ENCODE data around the gene MS4A6A. TPM values are rescaled to one million over a fixed set of nuclear protein-coding genes. Genes with fewer than 3 reads are reported as not detected.

MS4A6A gene
- total and polyA plus RNA-seq, 9 of the 15 experiments (the other 6 are each of a cell fraction or from before 2014, with no cell fraction given): 0.57 to 9.5 (median 4.2) TPM

GRCh38 chr11:60222141-60222540 is 39.3 kb upstream of the MS4A6A start:
- POLR2A ChIA-PET: no interaction called here
- Histone ChIP-seq H3K9ac (ENCODE audit: insufficient read depth in 1 of 2, low read depth in 2 of 2, low read length in 2 of 2) (no peak overlapping the region), H3K27me3 (ENCODE audit: control insufficient read depth in 2 of 2, insufficient read depth in 2 of 2, low read length in 2 of 2) (no peaks in the 10 kb centered on the region), H2AFZ (ENCODE audit: low read depth, low read length) (peak overlapping the region; percentile 28), H3K79me2 (ENCODE audit: control insufficient read depth, insufficient read depth, low read length) (no peaks in the 10 kb centered on the region), H4K20me1 (replicated peaks; ENCODE audit: control insufficient read depth, insufficient read depth, low read length) (no peaks in the 10 kb centered on the region), H3K4me1 (replicated peaks in 1 of 2; ENCODE audit: control insufficient read depth in 2 of 2, insufficient read depth in 2 of 2, low read length in 2 of 2) (peaks cover 0 to 10% of the 10 kb centered on the region in 2 experiments; a peak in 2 of 5 replicates), H3K9me1 (ENCODE audit: control insufficient read depth, insufficient read depth, low read length) (no peaks in the 10 kb centered on the region), H3K27ac (ENCODE audit: extremely low read depth, low read depth, low read length) (no peak overlapping the region; the same call in 2 of the 3 replicates), H3K4me3 (no peak overlapping the region), H3K4me2 (ENCODE audit: insufficient read depth, low read length) (no peak overlapping the region), H3K9me3 (replicated peaks; ENCODE audit: control insufficient read depth, insufficient read depth, low read depth, low read length) (no peaks in the 10 kb centered on the region), H3K36me3 (ENCODE audit: control insufficient read depth, insufficient read depth, low read length) (no peaks in the 10 kb centered on the region)
- ATAC-seq (no peak), DNase-seq (ENCODE audit: extremely low read depth in 1 of 4, low spot score in 3 of 4) (no peak), FAIRE-seq (no peak)
- BruUV-seq (replicated peaks): no TSS peak
- 17% methylated on average over 4 of the region's 4 CpGs for WGBS (ENCODE audit: insufficient coverage, low coverage, missing lambda C conversion rate)
- in situ Hi-C loops (cut with MboI) (no loop called here), intact Hi-C loops (cut with micrococcal nuclease) (no loop called here)
- CTCF ChIA-PET (ENCODE audit: low intra/inter-chr PET ratio): no interaction called here
- TF ChIP-seq RERE (CRISPR knock-in tag; IDR thresholded peaks at IDR 0.05; ENCODE audit: borderline replicate concordance) (no peak), IRF1 (CRISPR knock-in tag; IDR thresholded peaks at IDR 0.05; ENCODE audit: borderline replicate concordance) (no peak)

Measured in K562 (cell line).